Bladder microvascular endothelial cell (primary cell): Measurements from ENCODE around the gene ZNF296. TPM values are rescaled to one million over a fixed set of nuclear protein-coding genes. Genes with fewer than 3 reads are reported as not detected.

Source experiments
- total RNA-seq: library from RNA; depleted of rRNA; stranded (reverse); fragments of >200 nt; gene quantifications from 2 replicates; pipeline ENCODE4 v1.2.3, GENCODE V29; 2014

ZNF296 gene
- 0.13 and 0.16 TPM in 2 replicates for total RNA-seq

DNA sequence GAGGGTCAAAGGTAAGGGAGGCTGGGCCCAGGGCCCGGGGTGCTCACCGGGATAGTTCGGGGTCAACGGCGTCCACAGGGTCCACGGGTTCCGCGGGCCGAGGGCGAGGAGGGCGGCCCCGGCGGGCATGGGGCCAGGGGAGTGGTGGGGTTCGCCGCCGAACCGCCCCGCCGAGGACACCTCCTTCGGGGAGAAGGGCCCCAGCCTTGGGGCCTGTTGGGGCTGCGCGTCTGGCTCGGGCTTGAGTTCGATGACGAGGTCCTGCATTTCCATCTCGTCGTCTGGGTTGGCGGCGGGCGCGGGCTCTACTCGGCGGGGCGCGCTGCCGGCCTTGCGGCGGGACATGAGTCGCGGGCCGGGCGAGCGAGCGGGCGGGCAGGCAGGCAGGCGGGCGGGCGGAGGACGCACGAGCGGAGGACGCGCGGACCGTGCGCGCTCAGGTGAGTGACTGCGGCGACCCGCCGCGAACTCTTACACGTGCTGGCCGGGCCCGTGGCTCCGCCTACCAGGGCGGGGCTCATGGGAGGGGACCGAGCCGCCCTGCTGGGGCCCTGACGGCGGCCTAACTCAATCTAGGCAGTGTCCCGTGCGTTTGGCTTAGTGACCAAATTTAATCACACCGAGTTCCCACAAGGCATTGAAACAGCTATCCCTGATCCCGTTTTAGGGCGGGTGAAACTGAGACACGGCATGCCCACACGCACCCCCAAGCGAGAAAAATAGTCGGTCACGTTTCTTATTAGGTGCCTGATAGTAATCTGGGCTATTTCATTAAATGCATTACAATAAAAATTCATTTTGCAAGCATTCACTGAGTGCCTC is at the start of gene ZNF296:
TSS of gene ZNF296 (minus strand) at position 450 of the 822 bp plus-strand sequence. CDS start at position 345, 105 bp downstream.

DNA sequence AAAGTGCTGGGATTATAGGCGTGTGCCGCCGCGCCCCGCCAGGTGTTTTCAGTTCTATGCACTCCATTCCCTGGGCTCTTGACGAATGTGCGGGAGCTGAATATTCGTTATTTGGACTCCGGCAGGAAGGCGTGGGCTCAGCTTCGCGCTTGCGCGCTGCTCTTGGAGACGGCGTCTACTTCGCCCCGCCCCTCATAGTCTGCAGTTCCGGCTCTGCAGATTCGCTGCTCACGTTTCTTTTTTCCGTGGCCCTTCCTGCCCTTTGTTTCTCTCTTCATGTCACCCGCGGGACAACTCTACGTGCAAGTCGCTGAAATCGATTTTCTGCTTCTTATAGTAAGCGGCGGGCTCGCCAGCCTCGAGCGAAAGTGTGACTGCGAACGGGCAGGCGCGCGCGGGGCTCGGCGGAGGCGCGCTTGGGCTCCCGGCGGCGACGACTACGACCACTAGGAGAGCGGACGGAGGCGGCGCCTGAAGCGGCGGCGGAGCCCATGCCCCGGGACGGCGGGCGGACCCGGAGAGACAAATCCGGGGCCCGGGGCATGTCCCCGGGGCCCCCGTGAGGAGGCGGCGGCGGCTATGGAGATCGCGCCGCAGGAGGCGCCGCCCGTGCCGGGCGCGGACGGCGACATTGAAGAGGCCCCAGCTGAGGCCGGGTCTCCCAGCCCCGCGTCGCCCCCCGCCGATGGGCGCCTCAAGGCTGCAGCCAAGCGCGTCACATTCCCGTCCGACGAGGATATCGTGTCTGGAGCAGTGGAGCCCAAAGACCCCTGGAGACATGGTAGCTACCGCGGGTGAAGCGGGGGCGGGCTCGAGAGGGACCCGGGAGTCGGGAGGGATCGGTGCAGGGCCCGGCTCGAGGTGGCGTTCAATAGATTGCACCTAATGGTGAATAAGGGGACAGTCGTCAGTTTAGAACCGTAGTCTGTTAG is 16.7 kb upstream of the ZNF296 start, which contains the start of gene PPP1R37:
TSS of gene PPP1R37 (plus strand) at position 433 of the 932 bp plus-strand sequence. CDS start at position 580, 147 bp downstream.

DNA sequence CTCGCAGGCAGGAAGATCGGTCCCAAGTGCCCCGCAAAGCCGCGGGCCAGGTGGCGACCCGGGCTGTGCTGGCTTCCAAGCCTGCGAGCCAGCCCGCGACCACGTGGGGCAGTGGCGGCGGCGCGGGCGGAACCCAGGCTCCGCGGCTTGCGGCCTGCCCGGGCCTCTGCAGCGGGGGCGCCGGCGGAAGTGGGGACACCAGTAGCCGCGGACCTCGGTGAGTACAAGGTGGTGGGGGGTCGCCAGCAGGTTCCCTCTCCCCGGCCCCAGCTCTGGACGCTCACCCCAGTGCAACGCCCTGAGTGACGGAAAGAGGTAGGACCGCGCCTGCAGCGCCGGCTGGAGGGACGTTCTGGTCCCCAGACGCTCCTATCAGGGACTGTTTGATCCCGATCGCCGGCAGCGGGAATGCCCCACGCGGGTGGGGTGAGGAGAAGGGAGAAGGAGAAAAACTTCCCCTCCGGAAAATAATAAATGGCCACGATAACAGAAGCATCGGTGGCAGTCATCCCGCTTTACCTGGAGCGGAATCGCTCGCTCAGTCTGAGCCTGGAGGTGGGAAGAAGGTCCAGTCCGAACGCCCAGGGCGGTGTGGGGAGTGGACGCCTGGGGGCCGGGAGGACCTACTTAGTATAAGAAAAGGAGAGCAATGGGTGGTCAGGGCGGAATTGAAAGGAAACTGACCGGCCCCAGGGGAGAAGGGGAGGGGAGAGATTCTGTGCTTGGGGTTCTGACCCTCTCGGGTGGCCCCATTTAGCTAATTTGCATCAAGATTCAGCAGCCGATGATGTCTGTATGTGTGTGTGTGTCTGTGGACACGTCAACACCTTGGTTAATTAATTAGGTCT is 3.0 kb upstream of the ZNF296 start, which contains the start of gene GEMIN7:
TSS of gene GEMIN7 (plus strand) at position 198 of the 848 bp plus-strand sequence. CDS start 10,855 bp downstream, outside the sequence.

DNA sequence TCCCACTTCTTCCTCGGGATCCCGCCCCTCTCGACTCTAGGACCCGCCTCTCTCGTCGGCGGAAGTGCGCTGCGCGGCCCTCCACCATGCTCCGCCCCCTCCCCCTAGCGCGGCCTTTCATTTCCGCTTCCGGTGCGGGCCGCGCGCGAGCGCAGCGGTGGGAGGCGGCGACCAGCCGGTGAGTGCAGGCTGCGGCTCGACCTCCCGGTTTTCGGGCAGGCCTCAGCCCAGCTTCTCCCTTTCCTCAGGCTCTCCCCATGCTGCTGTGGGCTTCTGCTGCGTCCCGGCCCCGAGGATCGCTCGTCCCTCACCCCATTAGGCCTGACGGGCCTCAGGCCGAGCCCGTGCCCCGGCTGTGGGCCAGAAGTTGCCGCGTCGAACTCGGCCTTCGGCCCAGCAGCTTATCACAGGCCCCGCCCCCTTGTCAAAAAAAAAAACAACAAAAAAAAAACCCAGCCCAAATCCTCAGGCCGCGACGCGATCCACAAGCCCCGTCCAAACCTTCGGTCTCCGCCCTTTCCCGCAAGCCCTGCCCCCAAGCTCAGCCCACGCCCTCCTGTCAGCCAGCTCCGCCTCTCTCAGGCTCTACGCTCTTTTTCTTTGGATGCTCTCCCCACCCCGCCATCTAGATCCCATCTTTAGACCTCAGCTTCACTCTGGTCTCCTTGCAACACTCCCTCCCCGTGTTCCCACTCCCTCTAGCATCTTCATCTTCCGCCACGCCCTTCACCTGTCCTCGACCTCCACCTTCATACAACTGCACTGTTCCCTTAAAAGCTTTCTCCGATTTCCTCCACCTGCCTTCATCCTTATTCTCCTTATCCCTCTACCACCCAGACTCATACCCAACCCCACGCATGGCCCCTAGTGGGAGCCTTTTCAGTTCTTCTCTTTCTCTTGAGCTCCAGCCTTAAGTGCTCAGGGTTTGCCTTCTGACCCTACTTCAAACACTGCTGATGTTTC is 37.1 kb downstream of the ZNF296 start, which contains the start of gene CLASRP:
TSS of gene CLASRP (plus strand) at position 115 of the 963 bp plus-strand sequence. CDS start 1,168 bp downstream, outside the sequence.

Other genes starting within 250 kb of the ZNF296 start
- gene NECTIN2, start 230.2 kb downstream of the ZNF296 start, total RNA-seq, result 115 and 167 TPM in 2 replicates
- gene TOMM40, start 185.2 kb downstream of the ZNF296 start, total RNA-seq, result 40.5 and 54.6 TPM in 2 replicates
- gene APOE, start 170.7 kb downstream of the ZNF296 start, total RNA-seq, result 2.4 and 3.8 TPM in 2 replicates
- gene APOC1, start 161.9 kb downstream of the ZNF296 start, total RNA-seq, result 0.31 and 1.5 TPM in 2 replicates
- gene APOC4, start 134.2 kb downstream of the ZNF296 start, total RNA-seq, result not detected in 2 replicates
- not detected in 2 replicates for gene APOC2, start 130.4 kb downstream of the ZNF296 start, total RNA-seq
- gene CLPTM1, start 121.1 kb downstream of the ZNF296 start, total RNA-seq, result 30.1 and 60.6 TPM in 2 replicates
- 7.9 and 21.5 TPM in 2 replicates for gene RELB, start 75.0 kb downstream of the ZNF296 start, total RNA-seq
- gene CLASRP, start 37.4 kb downstream of the ZNF296 start, total RNA-seq, result 5.8 and 20.6 TPM in 2 replicates
- 14.2 and 22.5 TPM in 2 replicates for gene GEMIN7, start 2.8 kb upstream of the ZNF296 start, total RNA-seq
- gene PPP1R37, start 16.7 kb upstream of the ZNF296 start, total RNA-seq, result 18.1 and 24.4 TPM in 2 replicates
- gene NKPD1, start 84.5 kb upstream of the ZNF296 start, total RNA-seq, result under 0.01 and 0.13 TPM in 2 replicates
- 14.4 and 16.2 TPM in 2 replicates for gene TRAPPC6A, start 101.8 kb upstream of the ZNF296 start, total RNA-seq
- gene BLOC1S3, start 102.3 kb upstream of the ZNF296 start, total RNA-seq, result 2.6 and 3.6 TPM in 2 replicates
- gene EXOC3L2, start 168.9 kb upstream of the ZNF296 start, total RNA-seq, result 0.69 and 3.4 TPM in 2 replicates
- 8.1 and 43.0 TPM in 2 replicates for gene MARK4, start 174.8 kb upstream of the ZNF296 start, total RNA-seq
- gene CKM, start 246.4 kb upstream of the ZNF296 start, total RNA-seq, result 0.16 TPM in 1 of 2 replicates, not detected in the other